ENCODE measurements around the gene LSM14B.
"Not testable (repeated sequence)": the region's sequence is repeated elsewhere in the genome, so short reads cannot be mapped to it uniquely, and the experiment has no call there.

LSM14B gene

DNA sequence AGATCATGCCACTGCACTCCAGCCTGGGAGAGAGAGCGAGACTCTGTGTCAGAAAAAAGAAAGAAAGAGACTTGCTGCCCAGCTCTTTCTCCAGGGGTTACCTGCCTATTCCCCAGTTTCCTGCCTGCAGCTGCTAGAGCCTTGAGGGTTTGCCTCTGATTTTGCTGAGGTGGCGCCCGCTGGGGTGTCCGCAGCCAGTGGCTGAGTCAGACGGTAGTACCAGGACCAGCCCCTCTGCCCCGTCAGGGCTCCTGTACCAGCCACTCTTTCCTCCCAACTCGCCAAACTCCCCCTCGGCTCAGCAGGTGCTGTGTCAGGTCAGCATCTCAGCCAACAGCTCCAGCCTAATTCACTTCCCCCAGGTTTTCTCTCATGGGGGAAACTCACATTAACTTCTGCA lies 7.4 kb upstream of the LSM14B start:
- DNase-seq, result no peak

DNA sequence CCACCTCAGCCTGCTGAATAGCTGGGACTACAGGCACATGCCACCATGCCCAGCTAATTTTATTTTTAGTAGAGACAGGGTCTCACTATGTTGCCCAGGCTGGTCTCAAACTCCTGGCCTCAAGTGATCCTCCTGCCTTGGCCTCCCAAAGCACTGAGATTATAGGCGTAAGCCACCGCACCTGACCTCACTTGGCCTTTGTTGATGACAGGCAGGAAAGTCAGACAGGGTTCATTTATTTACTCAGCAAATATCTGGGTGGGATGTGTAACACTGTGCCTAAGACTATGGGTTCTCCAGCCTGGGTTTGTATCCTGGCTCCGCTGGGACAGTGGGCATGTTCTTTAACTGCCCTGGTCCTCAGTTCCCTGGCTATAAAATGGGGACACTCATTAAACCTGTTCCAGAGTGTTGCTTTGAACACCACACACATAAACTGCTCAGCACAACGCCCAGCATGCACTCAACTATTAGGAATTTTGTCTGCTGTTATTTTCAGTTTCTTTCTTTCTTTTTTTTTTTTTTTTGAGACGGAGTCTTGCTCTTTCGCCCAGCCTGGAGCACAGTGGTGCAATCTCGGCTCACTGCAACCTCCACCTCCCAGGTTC lies 6.4 kb upstream of the LSM14B start:
- not testable (repeated sequence) for DNase-seq

DNA sequence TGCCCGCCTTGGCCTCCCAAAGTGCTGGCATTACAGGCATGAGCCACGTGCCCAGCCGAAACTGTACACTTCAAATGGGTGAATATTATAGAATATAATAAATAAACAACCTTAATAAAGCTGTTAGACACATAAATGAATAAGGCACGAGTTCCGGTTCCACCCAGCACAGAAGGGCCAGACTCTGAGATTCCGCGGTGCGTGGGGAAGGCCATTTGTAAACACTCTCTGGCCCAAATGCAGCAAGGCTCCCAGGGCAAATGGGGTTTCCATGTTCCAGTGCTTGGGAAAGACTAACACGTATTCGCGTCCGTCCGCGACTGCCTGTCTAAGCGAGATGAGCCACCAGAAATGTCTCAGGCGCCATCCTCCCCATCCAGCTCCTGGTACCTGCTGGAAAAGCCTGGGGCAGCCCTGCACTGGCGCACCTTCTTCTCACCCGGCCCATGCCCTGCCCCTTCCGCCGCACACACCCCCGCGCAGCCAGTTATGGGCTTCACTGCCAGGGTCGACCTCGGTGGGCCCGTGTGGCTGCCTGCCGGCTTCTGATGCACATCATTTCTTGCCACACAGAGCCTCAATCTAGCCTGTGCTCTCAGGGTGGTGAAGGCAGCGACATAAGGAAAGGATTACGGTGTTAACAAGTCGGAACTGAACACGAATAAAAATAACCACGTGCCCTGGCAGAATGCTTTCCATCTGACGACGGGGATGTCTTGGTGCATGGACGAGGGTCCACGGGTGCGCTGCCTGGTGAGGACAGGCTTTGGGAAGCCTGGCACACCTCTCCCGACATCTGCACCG lies 5.5 kb upstream of the LSM14B start:
- DNase-seq, result no peak

DNA sequence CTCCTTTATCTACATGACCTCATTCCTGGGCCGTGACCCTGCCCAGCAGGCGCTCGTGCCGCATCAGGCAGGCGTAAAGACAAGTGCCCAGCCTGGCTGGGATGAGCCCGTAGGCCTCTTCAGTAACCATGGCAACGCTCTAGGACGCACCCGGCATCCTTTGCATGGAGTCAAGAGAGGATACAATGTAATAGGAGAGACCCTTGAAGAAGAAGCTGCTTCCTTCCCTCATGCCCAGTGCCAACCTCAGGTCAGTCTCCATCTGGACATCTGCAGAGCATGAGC lies 5.0 kb upstream of the LSM14B start:
- no peak for DNase-seq

DNA sequence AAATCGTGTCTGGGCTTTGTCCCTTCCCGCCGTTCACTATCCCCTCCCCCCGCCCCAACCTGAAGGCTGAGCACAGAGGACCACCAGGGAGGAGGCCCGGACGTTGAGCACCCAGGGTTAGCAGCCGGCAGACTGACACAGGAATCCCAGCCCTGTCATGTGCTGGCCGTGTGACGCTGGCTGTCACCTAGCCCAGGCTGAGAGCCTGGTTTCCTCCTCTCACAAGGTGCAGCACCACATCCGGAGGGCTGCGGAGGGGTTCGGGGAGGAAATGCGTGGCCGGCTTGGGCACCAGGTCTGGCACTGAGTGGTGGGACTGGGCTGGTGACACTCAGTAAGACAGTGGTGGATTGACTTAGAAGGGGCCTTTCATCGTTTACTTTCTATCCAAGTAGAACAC lies 4.6 kb upstream of the LSM14B start:
- no peak for DNase-seq

DNA sequence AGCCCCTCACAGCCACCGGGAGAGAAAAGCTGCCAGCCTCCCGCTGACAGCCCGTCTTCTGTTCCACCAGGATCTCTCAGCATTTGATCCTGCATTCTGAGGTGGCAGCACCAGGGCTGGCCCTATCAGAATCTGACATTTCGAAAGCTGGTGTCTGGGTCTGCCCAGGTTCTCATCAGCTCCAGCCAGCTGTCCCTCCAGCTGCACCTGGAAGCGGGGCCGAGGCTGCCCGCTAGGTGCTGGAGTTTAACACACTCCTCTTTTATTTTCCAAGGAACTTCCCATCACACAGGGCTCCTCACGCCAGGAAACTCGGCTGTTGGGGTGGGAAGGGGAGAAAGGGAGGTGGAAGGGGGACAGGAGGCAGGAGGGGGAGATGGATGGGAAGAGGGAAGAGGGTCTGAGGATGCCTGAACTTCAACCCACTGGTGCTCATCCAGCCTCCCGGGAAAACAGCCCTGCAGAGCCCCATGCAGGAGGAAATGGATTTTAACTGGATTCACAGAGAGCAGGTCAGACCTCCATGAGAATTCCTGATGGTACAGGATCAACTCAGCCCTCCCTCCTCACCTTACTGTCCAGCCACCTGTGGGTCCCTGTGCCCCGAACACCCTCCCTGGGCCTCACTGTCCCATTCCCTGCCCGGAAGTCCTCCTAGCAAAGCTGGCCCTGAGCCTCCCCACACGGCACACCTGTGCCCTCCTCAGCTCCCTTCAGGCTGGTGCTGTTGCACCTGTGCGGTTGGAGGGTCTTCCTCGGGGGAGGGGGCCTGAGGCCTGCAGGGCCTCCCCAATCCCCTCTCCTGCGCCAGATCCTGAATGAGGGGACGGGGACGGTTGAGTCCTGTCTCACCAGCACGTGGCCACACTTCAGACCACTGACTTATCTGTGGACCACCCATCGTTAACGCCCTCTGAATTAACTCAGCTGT lies 3.9 kb upstream of the LSM14B start:
- DNase-seq, result peak; percentile 13

DNA sequence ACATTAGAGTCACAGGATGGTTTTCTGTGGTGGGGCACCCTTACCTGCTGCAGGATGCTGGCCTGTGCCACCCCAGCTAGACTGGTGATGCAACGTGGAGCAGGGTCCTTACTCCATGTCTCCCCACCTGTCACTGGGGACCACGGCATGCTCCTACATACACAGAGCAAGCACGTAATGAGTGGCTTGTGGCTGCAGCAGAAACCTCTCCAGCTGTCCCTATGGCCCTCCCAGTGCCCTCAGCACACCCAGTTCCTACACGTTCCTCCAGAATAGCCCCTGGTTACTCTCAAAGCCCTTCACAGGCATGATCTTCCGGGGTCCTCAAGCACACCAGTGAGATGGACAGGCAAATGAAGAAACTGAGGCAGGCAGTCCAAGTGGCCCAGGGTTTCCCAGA lies 3.2 kb upstream of the LSM14B start:
- no peak for DNase-seq

DNA sequence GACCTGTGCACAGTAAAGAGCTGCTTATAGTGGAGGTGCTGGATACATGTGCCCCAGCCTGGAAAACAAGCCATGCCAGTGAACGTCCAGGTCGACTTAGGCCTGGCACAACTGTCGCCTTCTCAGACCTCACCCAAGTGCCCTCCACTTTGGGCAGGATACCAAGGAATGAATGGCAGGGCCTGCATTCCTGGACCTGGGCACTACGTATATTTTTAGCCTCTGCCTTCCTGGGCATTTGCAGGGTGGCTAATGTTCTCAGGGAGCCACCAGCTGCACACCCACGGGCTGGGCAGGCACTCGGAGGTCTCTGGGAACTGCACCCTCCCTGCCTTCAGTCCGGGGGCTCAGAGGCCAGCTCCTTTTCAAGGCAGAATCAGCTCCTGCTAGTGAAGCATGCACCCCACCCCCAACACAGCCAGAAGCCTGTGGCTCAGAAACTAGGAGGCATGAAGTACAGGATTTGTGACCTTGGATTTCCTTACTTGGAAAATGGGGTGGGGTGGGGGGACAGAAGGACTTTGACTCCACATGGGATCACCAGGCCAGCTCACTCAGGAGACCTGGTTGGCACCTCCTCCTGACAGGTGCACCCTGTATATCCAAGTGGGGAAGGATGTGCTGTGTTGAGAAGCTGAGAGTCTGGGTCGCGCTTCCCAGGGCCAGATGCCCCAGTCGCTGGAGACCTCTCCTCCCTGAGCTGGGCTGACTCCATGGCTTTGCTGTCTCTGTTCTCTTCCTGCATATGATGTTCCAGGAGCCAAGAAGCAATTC lies 2.5 kb upstream of the LSM14B start:
- DNase-seq, result no peak

DNA sequence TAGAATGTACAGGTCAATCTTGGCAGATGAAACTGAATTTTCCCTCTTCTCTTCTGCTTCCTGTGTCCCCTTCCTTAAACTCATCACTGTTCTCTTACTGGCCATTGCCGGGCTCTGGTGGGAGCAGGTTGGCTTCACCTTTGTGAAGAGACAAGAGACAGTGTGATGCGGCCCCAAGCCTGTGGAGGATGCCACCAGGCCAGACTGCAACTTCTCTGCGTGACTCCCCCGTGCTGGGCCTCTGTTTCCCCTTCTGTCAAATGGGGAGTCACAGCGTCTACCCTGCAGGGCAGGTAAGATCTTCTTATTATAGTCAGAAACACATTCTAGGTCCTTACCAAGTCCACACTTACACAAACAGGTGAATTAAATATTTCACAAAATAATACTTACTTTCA lies 1.9 kb upstream of the LSM14B start:
- DNase-seq, result no peak

DNA sequence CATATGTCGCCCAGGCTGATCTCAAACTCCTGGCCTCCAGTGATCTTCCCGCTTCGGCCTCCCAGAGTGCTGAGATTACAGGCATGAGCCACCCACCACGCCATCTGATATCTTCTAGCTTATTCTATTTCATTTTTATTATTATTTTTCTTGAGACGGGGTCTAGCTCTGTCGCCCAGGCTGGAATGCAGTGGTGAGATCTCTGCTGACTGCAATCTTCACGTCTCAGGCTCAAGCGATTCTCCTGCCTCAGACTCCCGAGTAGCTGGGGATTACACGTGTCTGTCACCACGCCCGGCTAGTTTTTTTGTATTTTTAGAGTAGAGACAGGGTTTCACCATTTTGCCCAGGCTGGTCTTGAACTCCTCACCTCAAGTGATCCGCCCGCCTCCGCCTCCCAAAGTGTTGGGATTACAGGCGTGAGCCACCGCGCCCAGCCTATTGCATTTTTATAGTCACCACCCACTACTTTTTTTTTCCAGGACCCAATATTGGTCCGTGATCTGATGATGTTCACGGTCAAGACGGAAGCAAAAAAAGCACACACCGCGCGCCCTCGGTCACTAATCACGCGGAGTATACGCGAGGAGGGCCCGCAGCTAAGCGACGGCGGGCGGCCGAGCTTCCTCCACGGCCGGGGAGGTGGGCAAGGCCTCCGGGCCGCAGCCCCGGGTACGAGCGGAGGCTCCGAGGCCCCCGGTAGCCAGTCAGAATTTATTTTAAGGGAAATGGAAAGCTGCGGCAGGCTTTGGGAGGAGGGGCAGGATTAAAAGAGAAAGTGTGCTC lies 1.1 kb upstream of the LSM14B start:
- DNase-seq, result no peak

DNA sequence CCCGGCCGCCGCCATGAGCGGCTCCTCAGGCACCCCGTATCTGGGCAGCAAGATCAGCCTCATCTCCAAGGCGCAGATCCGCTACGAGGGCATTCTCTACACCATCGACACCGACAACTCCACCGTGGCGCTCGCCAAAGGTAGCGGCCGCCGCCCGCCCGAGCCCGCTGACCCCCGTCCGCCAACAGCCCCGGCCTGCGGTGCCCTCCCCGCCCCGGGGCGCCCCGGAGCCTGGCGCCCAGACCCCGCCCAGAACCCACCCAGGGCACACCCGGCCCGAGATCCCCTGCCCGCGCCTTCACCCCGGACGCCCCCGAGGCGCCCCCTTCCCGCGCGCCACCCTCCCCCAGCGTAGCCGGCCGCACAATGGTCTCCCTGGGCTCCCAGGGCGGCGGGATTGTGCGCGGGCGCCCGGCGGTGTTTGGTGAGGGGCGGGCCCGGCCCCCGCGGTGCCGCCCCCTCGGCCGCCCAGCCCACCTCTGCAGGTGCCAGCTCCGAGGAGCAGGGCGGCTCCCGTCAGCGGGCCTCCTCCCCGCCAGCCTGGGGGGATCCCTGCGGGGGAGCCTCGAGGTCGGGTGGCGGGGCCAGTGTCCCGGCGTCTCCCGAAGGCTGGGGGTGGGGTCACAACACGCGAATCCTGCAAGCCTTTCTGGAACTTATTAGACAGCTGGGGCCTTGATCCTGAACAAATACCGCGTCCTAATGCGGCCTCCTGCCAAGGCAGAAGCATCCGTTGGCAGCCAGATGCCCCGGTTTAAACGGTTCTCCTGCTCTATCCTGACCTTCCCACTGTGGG lies 577 bp downstream of the LSM14B start:
- DNase-seq, result peak; percentile 91

DNA sequence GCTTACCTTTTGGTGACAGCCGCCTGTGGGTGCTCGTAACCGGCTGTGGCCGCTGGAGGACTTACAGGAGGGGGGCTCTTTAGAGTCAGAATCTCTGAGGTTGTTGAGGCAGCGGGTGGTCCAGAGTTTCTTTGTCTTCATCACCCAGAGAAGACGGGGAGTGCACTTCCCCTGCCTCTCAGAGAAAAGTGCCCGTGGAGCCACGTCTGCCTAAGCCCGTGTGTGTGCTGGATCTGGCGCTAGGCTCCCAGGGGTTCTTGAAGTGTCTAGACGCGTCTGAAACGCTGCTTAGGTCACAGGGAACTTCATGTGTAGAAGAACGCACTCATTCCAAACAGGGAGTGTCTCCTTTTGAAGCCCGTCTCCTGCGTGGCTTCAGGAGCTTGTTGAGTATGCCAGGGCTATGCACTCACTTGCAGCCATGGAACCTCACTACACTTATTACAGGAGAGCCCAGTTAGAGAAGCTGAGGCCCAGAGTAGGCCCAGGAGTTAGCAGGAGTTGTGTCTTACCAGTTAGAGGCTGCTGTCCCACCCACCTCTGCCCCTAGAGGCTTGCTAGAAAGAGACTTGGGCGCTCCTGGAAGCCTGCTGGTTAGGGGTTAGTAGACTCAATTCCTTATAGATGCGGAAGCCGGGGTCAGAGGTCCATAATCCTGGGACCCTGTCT lies 1.3 kb downstream of the LSM14B start:
- DNase-seq, result no peak

DNA sequence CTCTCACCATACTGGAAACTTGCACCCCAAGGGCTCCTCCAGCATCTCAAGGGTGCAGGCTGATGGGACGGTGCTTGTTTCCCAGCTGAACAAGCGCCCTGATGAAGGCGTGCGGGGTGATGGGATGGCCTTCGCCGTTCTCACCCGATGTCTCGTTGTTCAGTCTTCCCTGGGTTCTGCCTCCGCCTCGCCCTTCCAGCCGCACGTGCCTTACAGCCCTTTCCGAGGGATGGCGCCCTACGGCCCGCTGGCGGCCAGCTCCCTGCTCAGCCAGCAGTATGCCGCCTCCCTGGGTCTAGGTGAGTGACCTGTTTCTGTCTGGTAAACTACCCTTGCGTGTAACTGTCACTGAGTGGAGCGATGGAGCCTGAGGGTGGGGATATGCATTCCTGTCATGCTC lies 3.9 kb downstream of the LSM14B start:
- DNase-seq, result no peak

DNA sequence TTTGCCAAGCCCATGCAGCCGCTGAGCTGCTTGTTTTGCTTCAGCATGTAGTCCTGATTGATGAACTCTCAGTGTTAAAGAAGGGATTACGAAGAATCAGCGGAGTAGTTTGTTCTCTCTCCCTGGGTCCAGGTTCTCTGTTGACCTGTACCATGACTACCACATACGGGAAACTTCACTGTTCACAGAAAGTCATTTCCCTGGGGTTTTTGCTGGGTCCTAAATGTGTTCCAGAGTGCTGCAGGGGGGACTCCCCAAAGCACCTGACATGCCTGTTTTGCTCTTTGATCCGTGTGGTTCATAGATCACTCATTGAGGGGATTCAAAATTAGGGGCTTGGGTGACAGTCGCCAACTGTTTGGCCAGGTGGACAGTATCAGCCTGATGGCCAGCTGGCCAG lies 5.5 kb downstream of the LSM14B start:
- DNase-seq, result no peak

DNA sequence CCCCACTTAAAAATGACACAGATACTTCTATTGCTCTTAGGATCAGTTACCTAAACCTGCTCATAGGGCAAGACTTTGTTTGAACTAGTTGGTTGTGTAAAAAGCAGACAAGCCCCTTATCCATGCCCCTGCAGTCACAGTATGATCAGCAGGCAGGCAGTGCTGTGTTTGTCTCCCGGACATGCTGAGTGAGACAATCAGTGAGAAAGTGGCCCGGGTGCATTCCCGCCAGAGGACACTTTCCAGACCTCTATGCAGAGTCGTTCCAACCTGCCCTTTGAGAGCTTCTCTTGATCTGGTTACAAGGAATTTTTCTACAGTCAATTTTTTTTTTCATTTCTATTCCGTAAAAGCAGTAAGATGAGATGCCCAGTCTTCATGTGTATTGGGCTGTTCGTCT lies 6.2 kb downstream of the LSM14B start:
- no peak for DNase-seq

DNA sequence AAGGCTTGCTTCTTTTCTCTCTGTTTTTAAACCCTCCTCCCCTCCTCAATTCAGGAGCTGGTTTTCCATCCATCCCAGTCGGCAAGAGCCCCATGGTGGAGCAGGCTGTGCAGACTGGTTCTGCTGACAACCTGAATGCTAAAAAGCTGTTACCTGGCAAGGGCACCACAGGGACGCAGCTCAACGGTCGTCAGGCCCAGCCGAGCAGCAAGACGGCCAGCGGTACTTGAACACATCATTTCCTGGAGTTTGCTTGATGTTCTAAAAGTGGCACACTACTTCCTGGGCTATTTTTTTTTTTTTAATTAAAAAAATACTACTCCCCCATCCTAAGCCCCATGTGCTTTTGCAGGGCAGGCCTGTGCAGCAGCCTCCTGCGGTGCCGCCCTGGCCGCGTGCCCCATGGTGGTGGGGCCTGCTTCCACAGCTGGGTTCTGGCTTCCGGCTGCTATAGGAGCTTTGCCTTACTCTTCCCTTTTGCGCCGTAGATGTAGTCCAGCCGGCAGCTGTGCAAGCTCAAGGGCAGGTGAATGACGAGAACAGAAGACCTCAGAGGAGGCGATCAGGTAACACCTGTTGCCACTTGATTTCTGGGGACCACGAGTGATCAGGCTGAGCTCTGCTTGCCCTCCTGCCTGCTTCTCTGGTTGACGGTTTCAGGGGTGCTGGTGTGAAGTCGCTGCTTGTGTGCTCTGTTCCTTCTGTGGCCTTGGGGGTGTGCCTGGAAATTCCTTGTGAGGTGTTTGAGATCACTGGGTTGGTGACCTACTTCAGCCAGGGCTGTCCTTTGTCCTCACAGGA lies 7.7 kb downstream of the LSM14B start:
- no peak for DNase-seq

DNA sequence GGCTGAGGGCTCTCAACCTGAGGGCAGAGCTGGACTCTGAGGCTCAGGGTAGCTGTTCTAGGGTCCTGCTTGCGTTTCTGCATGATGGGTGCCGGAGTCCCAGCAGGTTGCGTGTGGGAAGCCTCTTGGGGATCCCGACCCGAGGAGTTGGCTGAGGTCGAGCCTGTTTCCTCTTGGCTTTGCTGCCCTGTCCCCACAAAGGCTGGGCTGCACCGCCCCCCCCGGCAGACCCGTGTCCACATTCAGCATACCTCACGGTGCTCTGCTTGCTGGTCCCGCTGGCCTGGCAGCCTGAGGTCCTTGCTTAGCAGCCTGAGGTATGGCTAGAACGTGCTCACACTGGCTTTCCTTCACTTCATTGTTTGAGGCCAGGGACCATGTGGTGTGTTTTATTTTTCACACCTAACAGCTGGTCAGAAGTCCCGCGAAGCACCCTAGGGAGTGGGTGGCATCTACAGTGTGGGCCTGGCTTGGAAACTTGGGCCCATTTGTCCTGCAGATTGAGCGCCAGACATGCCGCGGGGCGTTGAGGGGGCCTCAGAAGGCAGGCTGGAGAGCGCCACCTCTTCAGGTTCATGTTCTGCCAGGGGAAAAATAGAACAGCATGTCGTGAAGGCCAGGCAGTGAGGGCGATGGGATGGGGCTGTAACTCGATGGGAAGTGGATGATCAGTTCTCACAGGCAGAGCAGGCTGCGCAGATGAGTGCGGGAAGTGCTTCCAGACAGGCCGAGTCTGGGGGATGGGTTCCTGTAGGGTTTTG lies 9.5 kb downstream of the LSM14B start:
- no peak for DNase-seq

DNA sequence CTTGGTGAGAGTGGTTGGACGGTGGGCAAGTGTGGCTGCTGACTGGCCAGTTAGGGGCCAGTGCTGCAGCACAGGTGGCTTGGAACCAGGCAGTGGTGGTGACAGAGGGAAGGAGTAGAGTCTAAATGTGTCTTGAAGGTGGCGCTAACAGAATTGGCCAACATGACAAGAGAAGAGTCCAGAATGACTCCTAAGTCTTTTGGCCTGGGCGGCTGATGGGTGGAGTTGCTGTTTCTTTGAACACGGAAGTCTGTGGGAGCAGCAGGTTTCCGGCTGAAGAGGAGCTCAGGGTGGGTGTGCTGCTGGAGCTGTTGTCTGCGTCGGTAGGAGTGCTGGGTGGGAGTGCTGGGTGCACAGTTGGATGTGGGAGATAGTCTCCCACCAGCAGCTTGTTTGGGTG lies 10.1 kb downstream of the LSM14B start:
- no peak for DNase-seq

All from NCI-H69 (cell line).